ENCODE measurements around the gene PPP1R37. TPM values are rescaled to one million over a fixed set of nuclear protein-coding genes. Genes with fewer than 3 reads are reported as not detected.

PPP1R37 gene
- total and polyA plus RNA-seq, 5 donors from 2014 or later = 0.61 to 17.4 (median 0.69) TPM

GRCh38 chr19:45151320-45151719 is 58.3 kb downstream of the PPP1R37 start:
- no peak overlapping the region for H3K4me3 ChIP-seq (ENCODE audit: low read depth, low read length)
- Mint-ChIP-seq H3K27ac (no peak overlapping the region), H3K27me3 (peaks cover 20% of the 10 kb centered on the region), H3K4me1 (peaks cover 0 to 31% (median 5%) of the 10 kb centered on the region in 4 donors), H3K9me3 (no peaks in the 10 kb centered on the region), H3K4me3 (peak overlapping the region in 3 of 4 donors; percentile 29 to 73 (median 63)), H3K36me3 (no peaks in the 10 kb centered on the region)
- no peak overlapping the region for H3K27ac ChIP-seq (ENCODE audit: insufficient read depth, low read length, poor library complexity, severe bottlenecking)
- no peak for ATAC-seq (ENCODE audit: low read depth in 2 of 2)
- no peak for DNase-seq
- H3K9me3 ChIP-seq (ENCODE audit: control insufficient read depth in 2 of 2, low read length in 2 of 2) = no peaks in the 10 kb centered on the region
- no peaks in the 10 kb centered on the region for H3K36me3 ChIP-seq (ENCODE audit: control insufficient read depth, insufficient read depth, low read length)
- no peaks in the 10 kb centered on the region for H3K27me3 ChIP-seq (ENCODE audit: control insufficient read depth, insufficient read depth, low read length)
- peaks cover 26% of the 10 kb centered on the region for H3K4me1 ChIP-seq (ENCODE audit: control insufficient read depth, insufficient read depth, low read length, poor library complexity, severe bottlenecking)

DNA sequence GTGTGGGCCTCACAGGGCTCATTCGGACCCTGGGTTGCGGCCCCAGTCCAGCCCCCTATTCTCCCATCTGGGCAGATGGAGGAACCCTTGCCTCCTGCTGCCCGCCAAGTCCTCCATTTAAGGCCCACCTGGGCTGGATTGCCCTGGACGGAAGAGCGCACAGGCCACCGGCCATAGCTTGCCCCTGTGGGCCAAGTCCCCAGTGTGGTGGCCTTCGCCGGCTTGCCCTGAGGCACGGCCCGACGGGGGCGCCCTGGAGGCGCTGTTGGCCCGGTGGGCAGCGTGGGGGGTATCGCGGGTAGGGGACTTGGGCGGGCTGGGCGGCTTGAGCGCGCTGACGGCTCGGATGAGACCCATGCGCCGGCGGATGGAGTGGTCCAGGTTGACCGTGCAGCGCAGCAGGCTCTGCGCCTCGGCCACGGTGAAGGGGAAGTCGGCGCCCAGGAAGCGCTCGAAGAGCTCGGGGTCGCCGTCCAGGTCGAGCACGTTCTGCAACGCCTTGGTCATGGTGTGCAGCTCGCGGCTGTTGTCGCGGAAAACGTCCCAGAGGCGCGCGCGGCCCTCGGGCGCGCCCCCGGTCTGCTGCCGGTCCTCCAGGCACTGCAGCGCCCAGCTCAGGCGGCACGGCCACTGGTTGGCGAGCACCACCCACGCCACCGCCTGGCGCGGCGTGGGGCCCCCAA is 59.0 kb downstream of the PPP1R37 start:
- DNase-seq (no peak), ATAC-seq (ENCODE audit: low read depth in 2 of 2) (no peak)
- peaks cover 0 to under 1% (median 0%) of the 10 kb centered on the region in 7 donors for H3K9me3 Mint-ChIP-seq
- no peak overlapping the region for H3K4me3 ChIP-seq (ENCODE audit: low read depth, low read length)
- no peaks in the 10 kb centered on the region for H3K36me3 ChIP-seq (ENCODE audit: control insufficient read depth, insufficient read depth, low read length)
- no peak overlapping the region for H3K27ac ChIP-seq (ENCODE audit: insufficient read depth, low read length, poor library complexity, severe bottlenecking)
- H3K27ac Mint-ChIP-seq = no peak overlapping the region
- H3K27me3 Mint-ChIP-seq = peaks cover 20% of the 10 kb centered on the region
- H3K4me3 Mint-ChIP-seq = peak overlapping the region in 3 of 4 donors; percentile 29 to 73 (median 63)
- peaks cover 26% of the 10 kb centered on the region for H3K4me1 ChIP-seq (ENCODE audit: control insufficient read depth, insufficient read depth, low read length, poor library complexity, severe bottlenecking)
- no peaks in the 10 kb centered on the region for H3K9me3 ChIP-seq (ENCODE audit: control insufficient read depth in 2 of 2, low read length in 2 of 2)
- H3K27me3 ChIP-seq (ENCODE audit: control insufficient read depth, insufficient read depth, low read length) = no peaks in the 10 kb centered on the region
- H3K36me3 Mint-ChIP-seq = no peaks in the 10 kb centered on the region
- H3K4me1 Mint-ChIP-seq = peaks cover 0 to 31% (median 5%) of the 10 kb centered on the region in 4 donors

DNA sequence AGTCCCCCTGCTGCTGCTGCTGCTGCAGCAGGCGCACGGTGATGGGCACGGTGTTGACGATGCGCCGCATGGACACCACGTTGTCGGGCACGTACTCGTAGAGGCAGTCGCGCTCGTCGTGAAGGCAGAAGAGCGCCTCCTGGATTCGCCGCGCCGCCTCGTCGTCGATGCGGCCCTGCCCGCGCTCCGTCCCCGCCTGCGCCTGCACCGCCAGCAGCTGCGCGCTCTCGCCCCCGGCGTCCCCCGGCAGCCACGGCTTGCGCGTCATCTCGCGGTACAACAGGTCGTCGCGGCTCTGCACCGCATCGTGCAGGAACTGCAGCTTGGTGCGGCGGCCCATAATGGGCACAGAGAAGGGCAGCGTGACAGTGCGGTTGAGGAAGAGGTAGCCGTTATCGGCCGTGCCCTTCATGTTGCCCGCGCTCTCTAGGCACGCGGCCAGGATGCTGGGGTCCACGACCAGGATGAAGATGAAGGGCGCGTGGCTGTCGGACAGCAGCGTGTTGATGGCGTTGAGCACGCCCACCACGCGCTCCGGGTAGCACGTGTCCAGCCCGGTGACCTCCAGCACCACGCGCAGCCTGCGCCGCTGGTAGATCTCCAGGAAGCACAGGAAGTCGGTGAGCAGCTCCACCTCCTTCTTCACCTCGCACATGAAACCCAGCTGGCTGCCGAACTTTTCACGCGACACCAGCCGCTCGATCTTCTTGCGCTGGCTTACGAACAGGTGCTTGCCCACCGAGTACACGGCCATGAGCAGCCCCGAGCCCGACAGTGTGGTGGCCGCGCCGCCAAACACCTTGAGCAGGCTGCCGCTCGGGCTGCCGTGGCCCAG is 59.7 kb downstream of the PPP1R37 start:
- Mint-ChIP-seq H3K9me3 (peaks cover 0 to 2% (median 0%) of the 10 kb centered on the region in 7 donors), H3K4me1 (peaks cover 0 to 29% (median 5%) of the 10 kb centered on the region in 4 donors), H3K27me3 (peaks cover 20% of the 10 kb centered on the region), H3K36me3 (no peaks in the 10 kb centered on the region), H3K27ac (peak overlapping the region in 2 of 3 donors; percentile 36 to 52), H3K4me3 (peak overlapping the region; percentile 73 to 86 (median 83))
- peak in 2 of 3 donors; percentile 56 to 83 for DNase-seq
- Histone ChIP-seq H3K27me3 (ENCODE audit: control insufficient read depth, insufficient read depth, low read length) (no peaks in the 10 kb centered on the region), H3K4me1 (ENCODE audit: control insufficient read depth, insufficient read depth, low read length, poor library complexity, severe bottlenecking) (peaks cover 26% of the 10 kb centered on the region), H3K27ac (ENCODE audit: insufficient read depth, low read length, poor library complexity, severe bottlenecking) (no peak overlapping the region), H3K9me3 (ENCODE audit: control insufficient read depth in 2 of 2, low read length in 2 of 2) (no peaks in the 10 kb centered on the region), H3K36me3 (ENCODE audit: control insufficient read depth, insufficient read depth, low read length) (no peaks in the 10 kb centered on the region), H3K4me3 (ENCODE audit: low read depth, low read length) (no peak overlapping the region)
- ATAC-seq (ENCODE audit: low read depth in 2 of 2) = peak; percentile 64 to 68

DNA sequence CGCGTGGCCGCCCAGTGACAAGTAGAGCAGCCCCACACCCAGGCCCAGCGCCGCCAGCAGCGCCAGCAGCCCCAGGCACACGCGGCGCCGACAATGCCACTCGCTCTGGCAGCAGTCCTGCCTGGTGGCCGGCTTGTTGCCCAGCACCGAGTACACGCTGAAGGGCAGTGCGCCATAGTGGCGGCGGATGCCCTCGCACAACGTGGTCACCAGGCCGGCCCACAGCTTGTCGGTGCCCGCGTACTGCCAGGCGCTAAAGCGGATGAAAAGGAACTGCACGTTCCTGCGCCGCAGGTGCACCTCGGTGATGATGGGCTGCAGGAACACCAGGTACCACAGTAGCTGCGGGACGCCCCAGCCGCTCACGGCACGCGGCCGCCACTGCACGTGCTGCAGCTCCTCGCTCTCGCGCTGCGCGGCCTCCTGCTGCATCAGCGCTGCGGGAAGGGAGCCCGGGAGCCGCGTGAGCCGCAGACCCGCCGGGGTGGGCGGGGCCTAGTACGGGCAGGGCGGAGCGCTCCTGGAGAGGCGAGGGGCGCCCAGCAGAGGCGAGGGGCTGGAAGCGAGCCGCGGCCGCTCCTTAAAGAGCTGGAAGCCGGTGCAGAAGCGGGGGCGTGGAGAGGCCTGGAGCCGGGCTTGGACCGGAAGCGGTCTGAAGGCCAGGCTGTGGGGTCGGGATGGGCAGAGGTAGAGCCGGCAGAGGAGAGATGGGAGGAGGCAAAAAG is 60.5 kb downstream of the PPP1R37 start:
- Histone ChIP-seq H3K36me3 (ENCODE audit: control insufficient read depth, insufficient read depth, low read length) (no peaks in the 10 kb centered on the region), H3K9me3 (ENCODE audit: control insufficient read depth in 2 of 2, low read length in 2 of 2) (no peaks in the 10 kb centered on the region), H3K4me3 (ENCODE audit: low read depth, low read length) (no peak overlapping the region), H3K27me3 (ENCODE audit: control insufficient read depth, insufficient read depth, low read length) (no peaks in the 10 kb centered on the region), H3K27ac (ENCODE audit: insufficient read depth, low read length, poor library complexity, severe bottlenecking) (no peak overlapping the region), H3K4me1 (ENCODE audit: control insufficient read depth, insufficient read depth, low read length, poor library complexity, severe bottlenecking) (peaks cover 26% of the 10 kb centered on the region)
- H3K36me3 Mint-ChIP-seq = no peaks in the 10 kb centered on the region
- peak overlapping the region in 1 of 3 donors; percentile 63 for H3K27ac Mint-ChIP-seq
- H3K4me1 Mint-ChIP-seq = peaks cover 0 to 29% (median 5%) of the 10 kb centered on the region in 4 donors
- H3K9me3 Mint-ChIP-seq = peaks cover 0 to 2% (median 0%) of the 10 kb centered on the region in 7 donors
- ATAC-seq (ENCODE audit: low read depth in 2 of 2) (peak; percentile 16 to 39), DNase-seq (peak; percentile 17 to 53 (median 19))
- H3K27me3 Mint-ChIP-seq = peaks cover 20% of the 10 kb centered on the region
- peak overlapping the region; percentile 82 to 86 (median 84) for H3K4me3 Mint-ChIP-seq

DNA sequence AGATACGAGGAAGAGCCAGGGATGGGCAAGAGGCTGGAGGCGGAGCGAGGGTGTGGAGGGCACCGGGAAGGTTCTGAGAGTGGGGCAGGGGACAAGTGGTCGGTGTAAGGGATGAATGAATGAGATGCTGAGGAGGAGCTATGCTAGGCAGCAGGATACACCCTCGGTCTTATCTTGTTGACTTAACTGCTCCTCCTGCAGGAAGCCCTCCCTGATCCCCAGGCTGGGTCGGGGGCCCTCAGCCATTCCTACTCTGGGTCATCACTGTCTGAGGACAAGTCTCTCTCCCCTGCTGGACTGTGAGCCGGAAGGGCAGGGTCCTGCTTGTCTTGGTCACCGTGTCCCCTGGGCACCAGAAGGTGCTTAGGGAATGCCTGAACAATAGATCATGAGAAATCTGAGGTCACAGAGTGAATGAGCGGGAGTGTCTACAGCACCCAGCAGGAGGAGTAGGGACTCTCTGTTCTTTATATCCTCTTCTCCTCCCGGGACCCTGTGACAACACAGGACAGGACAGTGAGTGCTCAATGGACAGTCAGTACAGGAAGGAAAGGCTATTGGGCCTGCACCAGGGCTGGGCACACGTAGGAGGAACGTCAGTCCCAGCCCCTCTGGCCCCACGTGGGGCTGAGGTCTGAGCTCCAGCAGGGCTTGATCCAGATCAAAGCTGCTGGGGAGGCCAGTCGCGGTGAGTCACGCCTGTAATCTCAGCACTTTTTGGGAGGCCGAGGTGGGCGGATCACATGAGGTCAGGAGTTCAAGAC is 61.3 kb downstream of the PPP1R37 start:
- H3K9me3 ChIP-seq (ENCODE audit: control insufficient read depth in 2 of 2, low read length in 2 of 2) = no peaks in the 10 kb centered on the region
- Mint-ChIP-seq H3K4me3 (peak overlapping the region in 3 of 4 donors; percentile 67 to 84 (median 77)), H3K4me1 (peaks cover 0 to 28% (median 4%) of the 10 kb centered on the region in 4 donors), H3K27me3 (peaks cover 20% of the 10 kb centered on the region), H3K9me3 (peaks cover 0 to 2% (median 0%) of the 10 kb centered on the region in 7 donors), H3K36me3 (no peaks in the 10 kb centered on the region), H3K27ac (peak overlapping the region in 1 of 3 donors; percentile 63)
- DNase-seq = no peak
- H3K36me3 ChIP-seq (ENCODE audit: control insufficient read depth, insufficient read depth, low read length) = no peaks in the 10 kb centered on the region
- H3K27me3 ChIP-seq (ENCODE audit: control insufficient read depth, insufficient read depth, low read length) = no peaks in the 10 kb centered on the region
- no peak for ATAC-seq (ENCODE audit: low read depth in 2 of 2)
- H3K4me3 ChIP-seq (ENCODE audit: low read depth, low read length) = no peak overlapping the region
- H3K27ac ChIP-seq (ENCODE audit: insufficient read depth, low read length, poor library complexity, severe bottlenecking) = no peak overlapping the region
- peaks cover 26% of the 10 kb centered on the region for H3K4me1 ChIP-seq (ENCODE audit: control insufficient read depth, insufficient read depth, low read length, poor library complexity, severe bottlenecking)

GRCh38 chr19:45156011-45156630 is 63.1 kb downstream of the PPP1R37 start:
- H3K9me3 Mint-ChIP-seq = peaks cover 0 to 2% (median 0%) of the 10 kb centered on the region in 7 donors
- H3K36me3 Mint-ChIP-seq = no peaks in the 10 kb centered on the region
- Histone ChIP-seq H3K9me3 (ENCODE audit: control insufficient read depth in 2 of 2, low read length in 2 of 2) (no peaks in the 10 kb centered on the region), H3K27ac (ENCODE audit: insufficient read depth, low read length, poor library complexity, severe bottlenecking) (no peak overlapping the region), H3K36me3 (ENCODE audit: control insufficient read depth, insufficient read depth, low read length) (no peaks in the 10 kb centered on the region), H3K4me1 (ENCODE audit: control insufficient read depth, insufficient read depth, low read length, poor library complexity, severe bottlenecking) (peaks cover 26% of the 10 kb centered on the region), H3K27me3 (ENCODE audit: control insufficient read depth, insufficient read depth, low read length) (no peaks in the 10 kb centered on the region), H3K4me3 (ENCODE audit: low read depth, low read length) (no peak overlapping the region)
- no peak overlapping the region for H3K4me3 Mint-ChIP-seq
- peaks cover 20% of the 10 kb centered on the region for H3K27me3 Mint-ChIP-seq
- peaks cover 0 to 27% (median 7%) of the 10 kb centered on the region in 4 donors for H3K4me1 Mint-ChIP-seq
- H3K27ac Mint-ChIP-seq = no peak overlapping the region
- DNase-seq (no peak), ATAC-seq (ENCODE audit: low read depth in 2 of 2) (no peak)

Measured in CD4-positive, CD25-positive, alpha-beta regulatory T cell (primary cell).